UCSD-AML1 (cell line): ENCODE data around the gene JPT2.

Source experiments
- DNase-seq: peaks from one replicate; lab custom pipeline; 2025; ENCODE audit not compliant: unreplicated experiment; lab: John Stamatoyannopoulos, UW

The JPT2 gene

GRCh38 chr16:1651094-1651973 lies 26.7 kb upstream of the JPT2 start:
- no peak for DNase-seq

DNA sequence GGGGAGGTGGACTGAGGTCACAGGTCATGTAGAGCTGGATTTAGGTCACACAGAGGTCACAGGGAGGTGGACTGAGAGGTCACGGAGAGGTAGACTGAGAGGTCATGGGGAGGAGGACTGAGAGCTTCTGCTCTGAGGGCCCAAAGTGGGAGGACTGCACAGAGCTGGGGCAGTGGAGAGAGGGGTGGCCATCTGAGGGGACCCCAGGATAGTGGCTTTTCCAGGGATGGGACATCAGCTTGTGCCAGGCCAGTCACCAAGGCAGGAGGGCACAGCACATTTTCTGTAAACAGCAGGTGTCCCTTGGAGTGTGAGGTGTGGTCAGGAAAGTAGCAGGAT lies 26.1 kb upstream of the JPT2 start:
- no peak for DNase-seq

DNA sequence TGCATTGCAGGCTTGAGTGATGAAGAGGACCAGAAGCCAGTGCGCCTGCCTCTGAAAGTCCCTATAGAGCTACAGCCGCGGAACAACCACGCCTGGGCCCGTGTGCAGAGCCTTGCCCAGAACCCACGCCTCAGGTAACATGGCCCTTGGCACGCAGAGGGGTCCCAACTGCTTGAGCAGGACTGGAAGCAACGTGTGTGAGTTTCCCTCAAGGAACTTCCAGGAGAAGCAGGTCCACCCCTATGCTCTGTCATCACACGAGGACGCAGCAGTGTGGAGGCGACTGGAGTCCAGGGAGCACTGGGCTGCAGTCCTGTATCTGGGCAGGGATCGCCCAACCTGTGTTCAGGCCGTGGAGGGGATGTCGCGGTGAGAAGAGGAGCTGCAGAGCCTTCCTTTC lies 25.1 kb upstream of the JPT2 start:
- DNase-seq: no peak

DNA sequence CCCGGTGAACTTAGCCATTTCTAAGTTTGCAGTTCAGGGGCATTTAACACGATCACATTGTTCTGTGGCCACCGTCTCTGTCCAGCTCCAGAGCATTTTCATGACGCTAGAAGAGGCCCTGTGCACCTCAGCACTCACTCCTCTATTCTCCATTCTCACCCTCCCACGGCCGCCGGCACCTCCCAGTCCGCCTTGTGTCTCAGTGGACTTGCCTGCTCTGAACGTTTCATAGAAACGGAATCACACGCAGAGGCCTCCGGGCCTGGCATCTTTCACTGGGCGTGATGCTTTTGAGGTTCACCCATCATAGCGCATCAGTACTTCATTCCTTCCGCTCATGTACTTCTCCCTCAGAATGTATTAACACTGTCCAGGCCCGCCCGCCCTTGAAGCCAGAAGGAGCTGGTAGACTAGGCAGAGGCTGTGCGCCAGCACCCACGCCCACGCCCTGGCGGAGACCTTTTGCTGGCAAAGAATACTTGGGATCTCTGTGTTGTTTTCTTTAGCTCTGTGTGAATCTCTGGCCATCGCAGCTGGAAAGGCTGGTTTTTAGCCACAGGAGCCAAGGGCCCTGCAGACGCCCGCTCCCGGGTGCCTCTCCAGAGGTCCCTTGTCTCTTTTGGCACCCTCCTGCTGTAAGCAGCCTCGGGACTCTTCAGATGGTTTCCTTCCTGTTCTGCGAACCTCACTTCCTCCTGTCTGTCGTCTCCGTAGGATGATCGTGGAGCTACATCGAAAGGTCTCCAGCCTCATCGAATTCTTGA lies 23.4 kb upstream of the JPT2 start:
- no peak for DNase-seq

- DNase-seq: no peak
Measured at GRCh38 chr16:1655269-1655807, 22.7 kb upstream of the JPT2 start.

GRCh38 chr16:1655909-1656807 lies 21.9 kb upstream of the JPT2 start:
- no peak for DNase-seq

DNA sequence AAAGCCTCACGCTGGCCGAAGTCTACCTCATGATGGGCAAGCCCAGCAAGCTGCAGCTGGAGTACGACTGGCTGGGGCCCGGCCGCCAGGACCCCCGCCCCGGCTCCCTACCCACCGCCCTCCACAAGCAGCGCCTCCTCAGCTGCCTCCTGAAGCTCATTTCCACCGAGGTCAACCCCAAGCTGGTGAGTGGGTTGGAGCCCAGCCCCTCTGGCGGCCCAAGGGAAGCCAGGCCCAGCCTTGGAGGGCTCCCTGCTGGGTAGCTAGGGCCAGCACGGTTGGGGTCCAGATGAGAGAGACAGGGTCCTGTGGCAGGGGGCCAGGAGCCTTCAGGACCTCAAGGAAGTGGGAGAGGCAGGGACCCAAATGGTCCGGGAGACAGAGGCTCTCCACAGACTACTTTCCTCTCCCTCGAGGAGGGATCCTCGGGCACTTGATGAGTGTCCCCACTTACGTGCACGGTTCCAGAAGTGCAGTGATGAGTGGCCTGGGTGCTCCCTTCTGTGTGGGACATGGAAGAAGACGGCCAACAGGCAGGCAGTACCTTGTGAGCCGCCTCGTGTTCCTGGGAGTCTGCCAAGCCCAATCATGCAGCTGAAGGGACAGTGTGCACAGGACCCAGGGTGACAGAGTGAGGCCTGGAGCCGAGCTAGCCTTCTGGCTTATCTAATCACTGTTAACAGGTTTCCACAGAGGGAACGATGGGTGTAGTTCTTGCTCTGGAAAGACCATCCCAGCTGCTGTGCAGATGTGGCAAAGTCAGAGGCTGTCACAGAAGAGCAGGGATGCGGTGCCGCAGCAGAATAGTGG lies 21.1 kb upstream of the JPT2 start:
- no peak for DNase-seq

DNA sequence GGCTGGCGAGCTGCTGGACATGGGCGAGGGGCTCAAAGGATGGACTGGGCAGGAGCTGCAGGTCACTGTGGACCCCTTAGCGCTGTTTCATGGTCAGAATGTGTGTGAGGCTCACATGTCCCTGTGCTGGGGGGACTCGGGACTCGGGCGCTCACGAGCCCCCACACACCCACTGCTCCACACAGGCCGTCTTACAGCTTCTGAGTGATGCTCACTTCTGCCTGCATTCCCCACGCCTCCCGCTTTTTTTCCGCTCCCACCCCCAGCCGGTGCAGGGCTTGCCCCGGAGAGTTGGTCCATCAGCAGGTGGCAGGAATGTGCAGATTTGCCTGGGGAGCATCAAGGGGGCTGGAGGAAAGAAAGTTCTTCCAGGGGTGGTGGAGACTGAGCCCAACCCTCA lies 20.2 kb upstream of the JPT2 start:
- DNase-seq: no peak

DNA sequence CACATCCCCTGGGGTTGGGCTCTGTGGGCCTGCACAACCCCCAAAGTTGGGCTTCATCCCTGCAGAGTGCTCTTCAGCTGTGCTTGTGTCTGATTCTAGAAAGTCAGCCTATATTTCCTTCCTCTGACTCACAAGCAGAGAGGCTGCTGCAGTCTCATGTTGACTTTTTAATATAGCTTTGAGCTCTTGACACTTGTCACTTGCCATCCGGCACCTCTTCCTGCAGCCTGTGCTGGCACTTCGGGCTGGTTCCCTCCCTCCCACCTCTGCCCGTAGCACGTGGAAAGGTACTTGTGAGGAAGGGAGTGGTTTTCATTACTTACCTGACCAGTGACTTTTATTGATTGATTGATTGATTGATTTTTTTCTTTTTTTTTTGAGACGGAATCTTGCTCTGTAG lies 19.0 kb upstream of the JPT2 start:
- DNase-seq: no peak

- no peak for DNase-seq
Measured at GRCh38 chr16:1661826-1662225, 16.3 kb upstream of the JPT2 start.

DNA sequence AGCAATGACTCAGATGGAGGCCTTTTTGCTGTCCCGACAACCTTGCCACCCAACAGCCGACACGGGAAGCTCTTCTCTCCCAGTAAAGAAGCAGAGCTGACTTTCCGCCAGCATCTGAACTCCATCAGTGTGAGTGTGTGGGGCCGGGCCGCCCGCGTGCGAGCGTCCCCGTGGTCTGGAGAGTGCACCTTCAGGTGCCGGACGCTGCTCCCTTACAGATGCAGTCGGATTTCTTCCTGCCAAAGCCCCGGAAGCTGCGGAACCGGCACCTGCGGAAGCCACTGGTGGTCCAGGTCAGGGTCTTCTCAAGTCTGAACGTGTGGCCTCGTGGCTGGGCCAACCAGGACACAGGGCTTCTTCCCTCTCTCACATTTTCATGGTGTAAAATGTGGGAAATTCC lies 15.5 kb upstream of the JPT2 start:
- DNase-seq: no peak

- no peak for DNase-seq
Measured at GRCh38 chr16:1665829-1666228, 12.2 kb upstream of the JPT2 start.

DNA sequence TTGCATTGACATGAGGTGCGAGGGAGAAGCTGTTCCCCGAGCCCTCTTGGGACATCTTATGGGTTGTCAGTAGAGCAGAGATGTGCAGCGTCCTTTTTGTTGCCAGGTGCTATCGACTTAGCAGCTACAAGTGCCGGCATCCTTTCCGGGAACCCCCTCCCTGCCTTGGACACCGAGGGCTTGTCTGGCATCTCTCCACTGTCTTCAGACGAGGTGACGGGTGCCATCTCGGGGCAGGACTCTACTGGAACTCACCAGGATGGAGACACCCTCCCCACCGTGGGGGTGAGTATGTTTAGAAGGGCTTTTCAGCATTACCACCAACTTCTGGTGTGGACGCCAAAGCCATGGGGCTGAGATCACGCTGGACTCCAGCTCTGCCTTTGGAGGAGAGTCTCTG lies 11.8 kb upstream of the JPT2 start:
- no peak for DNase-seq

GRCh38 chr16:1667271-1667670 lies 10.8 kb upstream of the JPT2 start:
- DNase-seq: no peak

- DNase-seq: no peak
Measured at GRCh38 chr16:1667916-1668315, 10.2 kb upstream of the JPT2 start.

DNA sequence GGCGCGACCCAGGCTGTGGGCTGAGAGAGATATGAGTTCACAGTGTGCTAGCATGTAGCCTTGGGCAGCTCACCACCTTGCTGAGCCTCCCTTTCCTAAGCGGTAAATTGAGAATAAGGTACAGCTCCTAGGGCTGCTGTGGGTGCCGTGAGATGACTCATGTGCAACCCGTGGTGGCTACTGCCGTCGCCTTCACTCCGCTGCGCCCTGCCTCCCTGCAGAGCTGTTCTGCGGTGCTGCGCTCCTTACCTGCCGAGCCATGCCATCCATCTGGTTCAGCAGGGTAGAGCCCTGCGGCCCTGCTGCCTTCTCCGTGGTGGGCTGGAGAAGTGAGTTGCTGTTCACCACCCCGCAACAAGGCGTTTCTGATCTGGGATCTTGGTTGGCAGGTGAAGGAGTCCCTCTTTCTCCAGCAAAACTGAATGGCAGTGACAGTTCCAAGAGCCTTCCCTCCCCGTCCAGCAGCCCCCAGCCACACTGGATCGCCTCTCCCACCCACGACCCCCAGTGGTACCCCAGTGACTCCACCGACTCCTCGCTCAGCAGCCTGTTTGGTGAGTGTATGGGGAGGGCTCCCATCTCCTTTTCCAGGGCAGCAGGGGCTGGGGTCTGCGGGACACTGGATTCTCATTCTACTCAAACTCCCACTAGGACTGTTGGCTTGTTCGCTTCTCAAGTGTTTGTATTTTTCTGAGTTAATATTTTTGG lies 9.3 kb upstream of the JPT2 start:
- DNase-seq: no peak

DNA sequence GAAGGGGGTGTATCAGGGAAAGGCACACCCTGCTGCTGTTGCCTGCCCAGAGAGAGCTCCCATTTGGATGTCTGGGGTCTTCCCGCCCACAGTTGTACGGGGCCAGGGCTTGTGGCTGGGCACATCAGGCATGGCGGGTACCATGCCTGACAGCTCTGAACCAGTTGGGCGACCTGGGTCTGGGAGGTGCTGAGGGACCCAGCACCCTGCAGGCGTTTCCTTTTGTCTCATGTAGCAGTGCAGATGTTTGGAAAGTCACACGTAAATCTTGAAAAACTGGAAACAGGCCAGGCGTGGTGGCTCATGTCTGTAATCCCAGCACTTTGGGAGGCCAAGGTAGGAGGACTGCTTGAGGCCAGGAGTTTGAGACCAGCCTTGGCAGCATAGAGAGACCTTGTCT lies 8.4 kb upstream of the JPT2 start:
- no peak for DNase-seq

DNA sequence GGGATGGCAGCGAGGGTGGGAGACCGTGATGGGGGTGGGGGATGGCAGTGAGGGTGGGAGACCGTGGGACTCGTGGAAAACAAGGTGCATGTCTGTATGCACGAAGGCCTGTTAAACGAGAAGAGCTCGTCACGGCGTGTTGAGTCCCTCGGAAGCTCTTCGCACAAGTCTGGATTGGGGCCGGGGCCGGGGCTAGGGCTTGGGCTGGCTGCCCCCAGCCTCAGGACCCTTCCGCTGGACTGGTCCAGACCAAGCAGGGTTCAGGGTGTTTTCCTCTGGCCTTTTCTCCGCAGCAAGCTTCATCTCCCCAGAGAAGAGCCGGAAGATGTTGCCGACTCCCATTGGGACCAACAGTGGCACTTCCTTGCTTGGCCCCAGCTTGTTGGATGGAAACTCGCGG lies 7.7 kb upstream of the JPT2 start:
- no peak for DNase-seq

- DNase-seq: no peak
Measured at GRCh38 chr16:1670866-1671265, 7.2 kb upstream of the JPT2 start.
